Trophoblast cell (in vitro differentiated cells and primary cell): ENCODE results near the gene MYO18B.

Experiments used
- DNase-seq, 2 donors: peaks; one replicate each; pipeline ENCODE4 v3.0.0-alpha.2; 2016
- H2AFZ ChIP-seq: 2 replicates; pipeline ENCODE4 v1.6.1; 2013; ENCODE audit warnings: low read length, moderate library complexity, mild to moderate bottlenecking; ENCODE audit not compliant: insufficient read depth, poor library complexity
- H2AK5ac ChIP-seq: 2 replicates; pipeline ENCODE4 v1.6.1; 2013; ENCODE audit warnings: mild to moderate bottlenecking, low read length
- H2BK120ac ChIP-seq: 2 replicates; pipeline ENCODE4 v1.6.1; 2013; ENCODE audit warnings: low read length, mild to moderate bottlenecking, moderate library complexity; ENCODE audit not compliant: insufficient read depth, poor library complexity
- H2BK12ac ChIP-seq: 2 replicates; pipeline ENCODE4 v1.6.1; 2013; ENCODE audit warnings: mild to moderate bottlenecking, low read length, moderate library complexity
- H2BK5ac ChIP-seq: 2 replicates; pipeline ENCODE4 v1.6.1; 2013; ENCODE audit warnings: low read length, low read depth, moderate library complexity, mild to moderate bottlenecking; ENCODE audit not compliant: poor library complexity
- H3K14ac ChIP-seq: 2 replicates; pipeline ENCODE4 v1.6.1; 2013; ENCODE audit warnings: mild to moderate bottlenecking, low read length
- H3K18ac ChIP-seq: 2 replicates; pipeline ENCODE4 v1.6.1; 2013; ENCODE audit warnings: mild to moderate bottlenecking, low read length
- H3K23ac ChIP-seq: 2 replicates; pipeline ENCODE4 v1.6.1; 2013; ENCODE audit warnings: low read length
- H3K27ac ChIP-seq: 2 replicates; pipeline ENCODE4 v1.5.1; 2013; ENCODE audit warnings: low read depth, mild to moderate bottlenecking, inconsistent platforms, low read length, moderate library complexity
- H3K27me3 ChIP-seq: 2 replicates; pipeline ENCODE4 v1.6.1; 2013; ENCODE audit warnings: inconsistent platforms, mild to moderate bottlenecking, low read length, moderate library complexity; ENCODE audit not compliant: insufficient read depth
- H3K36me3 ChIP-seq, 2 experiments: 1 replicate in 1 of 2; 2 replicates in 1 of 2; pipeline ENCODE4 v1.6.1; 2013; ENCODE audit warnings: low read length in 2 of 2, mild to moderate bottlenecking in 2 of 2, moderate library complexity in 1 of 2; ENCODE audit not compliant: insufficient read depth in 2 of 2, control insufficient read depth in 1 of 2
- H3K4ac ChIP-seq: 2 replicates; pipeline ENCODE4 v1.6.1; 2013; ENCODE audit warnings: low read depth, mild to moderate bottlenecking, low read length, moderate library complexity
- H3K4me1 ChIP-seq, 2 experiments: 1 replicate in 1 of 2; 2 replicates in 1 of 2; pipeline ENCODE4 v1.6.1; 2013; ENCODE audit warnings: low read length in 2 of 2, mild to moderate bottlenecking in 2 of 2, moderate library complexity in 1 of 2; ENCODE audit not compliant: insufficient read depth in 2 of 2, control insufficient read depth in 1 of 2
- H3K4me2 ChIP-seq: 2 replicates; pipeline ENCODE4 v1.6.1; 2013; ENCODE audit warnings: inconsistent platforms, mild to moderate bottlenecking, low read length, moderate library complexity
- H3K4me3 ChIP-seq: 2 replicates; pipeline ENCODE4 v1.5.1; 2013; ENCODE audit warnings: mild to moderate bottlenecking, low read depth, low read length, inconsistent platforms
- H3K79me1 ChIP-seq: one replicate; pipeline ENCODE4 v1.6.1; 2013; ENCODE audit warnings: low read length
- H3K79me2 ChIP-seq: 2 replicates; pipeline ENCODE4 v1.6.1; 2013; ENCODE audit warnings: low read length, mild to moderate bottlenecking; ENCODE audit not compliant: control insufficient read depth, insufficient read depth, poor library complexity
- H3K9ac ChIP-seq: 2 replicates; pipeline ENCODE4 v1.6.1; 2013; ENCODE audit warnings: mild to moderate bottlenecking, low read length
- H3K9me3 ChIP-seq: 2 replicates; pipeline ENCODE4 v1.6.1; 2013; ENCODE audit warnings: low read depth, mild to moderate bottlenecking, control low read depth, inconsistent platforms, low read length; ENCODE audit not compliant: insufficient read depth
- H4K12ac ChIP-seq: 2 replicates; pipeline ENCODE4 v1.6.1; 2013; ENCODE audit warnings: low read depth, mild to moderate bottlenecking, low read length, moderate library complexity
- H4K8ac ChIP-seq: 2 replicates; pipeline ENCODE4 v1.6.1; 2013; ENCODE audit warnings: low read depth, mild to moderate bottlenecking, low read length, moderate library complexity
- H4K91ac ChIP-seq: one replicate; pipeline ENCODE4 v1.6.1; 2013; ENCODE audit warnings: low read depth, mild to moderate bottlenecking, low read length, moderate library complexity
- whole genome bisulfite sequencing: extraction: QIAGEN DNeasy Blood & Tissue Kit; methylation state at CpG from one replicate; pipeline ENCODE4 v1.1.7; 2013; ENCODE audit warnings: missing lambda C conversion rate; ENCODE audit not compliant: insufficient read length, insufficient coverage; ENCODE audit errors: extremely low coverage; 5-methylcytosine and 5-hydroxymethylcytosine counted together

MYO18B gene

GRCh38 chr22:25739659-25740344 lies 2.2 kb upstream of the MYO18B start:
- Histone ChIP-seq H3K27me3 (no peaks in the 10 kb centered on the region), H3K79me1 (no peaks in the 10 kb centered on the region), H2AK5ac (no peak overlapping the region), H3K79me2 (no peaks in the 10 kb centered on the region), H3K14ac (no peak overlapping the region), H3K23ac (no peak overlapping the region), H2BK12ac (no peak overlapping the region), H2BK5ac (no peak overlapping the region), H4K91ac (no peak overlapping the region), H2AFZ (no peak overlapping the region), H3K9ac (no peak overlapping the region), H2BK120ac (no peak overlapping the region), H3K27ac (no peak overlapping the region), H3K9me3 (no peaks in the 10 kb centered on the region), H3K4ac (no peak overlapping the region), H3K18ac (no peak overlapping the region), H4K8ac (no peak overlapping the region), H3K4me2 (no peak overlapping the region), H3K4me1 (peaks cover 0 to 4% of the 10 kb centered on the region in 2 experiments), H3K4me3 (no peak overlapping the region), H4K12ac (no peak overlapping the region), H3K36me3 (no peaks in the 10 kb centered on the region)
- no CpG with 5 or more reads among the region's 11 CpGs for WGBS
- no peak for DNase-seq

GRCh38 chr22:25742918-25743708 lies 1.1 kb downstream of the MYO18B start:
- H3K79me2 ChIP-seq, result no peaks in the 10 kb centered on the region
- H3K4ac ChIP-seq, result no peak overlapping the region
- H3K9ac ChIP-seq, result no peak overlapping the region
- no CpG with 5 or more reads among the region's 6 CpGs for WGBS
- no peak overlapping the region for H2AK5ac ChIP-seq
- H4K91ac ChIP-seq, result peak overlapping the region; percentile 13
- H3K27me3 ChIP-seq, result no peaks in the 10 kb centered on the region
- no peak overlapping the region for H3K14ac ChIP-seq
- H3K36me3 ChIP-seq, result no peaks in the 10 kb centered on the region
- no peak overlapping the region for H3K4me2 ChIP-seq
- no peaks in the 10 kb centered on the region for H3K79me1 ChIP-seq
- H2BK120ac ChIP-seq, result peak overlapping the region; percentile 39
- H2BK12ac ChIP-seq, result no peak overlapping the region
- H3K18ac ChIP-seq, result no peak overlapping the region
- DNase-seq, result no peak
- no peak overlapping the region for H4K12ac ChIP-seq
- peaks cover 0 to 4% of the 10 kb centered on the region in 2 experiments for H3K4me1 ChIP-seq
- no peak overlapping the region for H3K4me3 ChIP-seq
- H2BK5ac ChIP-seq, result no peak overlapping the region
- no peak overlapping the region for H3K23ac ChIP-seq
- no peak overlapping the region for H3K27ac ChIP-seq
- H3K9me3 ChIP-seq, result no peaks in the 10 kb centered on the region
- H4K8ac ChIP-seq, result no peak overlapping the region
- H2AFZ ChIP-seq, result no peak overlapping the region

- no peaks in the 10 kb centered on the region for H3K79me2 ChIP-seq
- H3K36me3 ChIP-seq, result no peaks in the 10 kb centered on the region
- H2AFZ ChIP-seq, result no peak overlapping the region
- H3K27ac ChIP-seq, result no peak overlapping the region
- no peak overlapping the region for H2BK120ac ChIP-seq
- no CpG with 5 or more reads among the region's 4 CpGs for WGBS
- no peak overlapping the region for H2BK5ac ChIP-seq
- no peak overlapping the region for H2BK12ac ChIP-seq
- H3K9me3 ChIP-seq, result no peaks in the 10 kb centered on the region
- no peak overlapping the region for H2AK5ac ChIP-seq
- H3K27me3 ChIP-seq, result no peaks in the 10 kb centered on the region
- H3K23ac ChIP-seq, result no peak overlapping the region
- no peak overlapping the region for H4K8ac ChIP-seq
- no peak overlapping the region for H3K4me2 ChIP-seq
- H4K91ac ChIP-seq, result no peak overlapping the region
- no peak overlapping the region for H3K18ac ChIP-seq
- H3K14ac ChIP-seq, result no peak overlapping the region
- peaks cover 0 to 4% of the 10 kb centered on the region in 2 experiments for H3K4me1 ChIP-seq
- no peak overlapping the region for H3K4me3 ChIP-seq
- DNase-seq, result no peak
- no peak overlapping the region for H4K12ac ChIP-seq
- H3K79me1 ChIP-seq, result no peaks in the 10 kb centered on the region
- no peak overlapping the region for H3K4ac ChIP-seq
- H3K9ac ChIP-seq, result no peak overlapping the region
Measured at GRCh38 chr22:25744694-25745093, 2.7 kb downstream of the MYO18B start.

GRCh38 chr22:25745341-25746011 lies 3.5 kb downstream of the MYO18B start:
- Histone ChIP-seq H3K9ac (no peak overlapping the region), H3K36me3 (no peaks in the 10 kb centered on the region), H2BK12ac (no peak overlapping the region), H2BK5ac (no peak overlapping the region), H3K79me2 (no peaks in the 10 kb centered on the region), H3K4me2 (no peak overlapping the region), H3K4ac (no peak overlapping the region), H3K18ac (no peak overlapping the region), H3K14ac (no peak overlapping the region), H4K8ac (no peak overlapping the region), H3K27ac (no peak overlapping the region), H2AK5ac (no peak overlapping the region), H3K27me3 (no peaks in the 10 kb centered on the region), H3K23ac (no peak overlapping the region), H3K4me3 (no peak overlapping the region), H2AFZ (no peak overlapping the region), H4K12ac (no peak overlapping the region), H3K4me1 (peaks cover 0 to 4% of the 10 kb centered on the region in 2 experiments), H2BK120ac (no peak overlapping the region), H3K9me3 (no peaks in the 10 kb centered on the region), H4K91ac (no peak overlapping the region), H3K79me1 (no peaks in the 10 kb centered on the region)
- no CpG with 5 or more reads among the region's 7 CpGs for WGBS
- no peak for DNase-seq
